Progenitor cell of endocrine pancreas (in vitro differentiated cells): Measurements from ENCODE around the gene DES. TPM values are rescaled to one million over a fixed set of nuclear protein-coding genes. Genes with fewer than 3 reads are reported as not detected.

Source experiments
- DNase-seq: peaks from one replicate; pipeline ENCODE4 v3.0.0; 2021; ENCODE audit warnings: low spot score; ENCODE audit not compliant: unreplicated experiment
- H3K27ac Mint-ChIP-seq: 2 replicates; pipeline ENCODE4 v1.8.0; 2021; ENCODE audit warnings: mild to moderate bottlenecking, moderate library complexity, mixed read lengths
- H3K27me3 Mint-ChIP-seq: 2 replicates; pipeline ENCODE4 v1.8.0; 2021; ENCODE audit warnings: mixed read lengths
- H3K36me3 Mint-ChIP-seq: 2 replicates; pipeline ENCODE4 v1.8.0; 2022; ENCODE audit warnings: mixed read lengths; ENCODE audit not compliant: insufficient read depth
- H3K4me1 Mint-ChIP-seq: 2 replicates; pipeline ENCODE4 v1.8.0; 2021; ENCODE audit warnings: low read depth, mixed read lengths
- H3K4me3 Mint-ChIP-seq: 2 replicates; pipeline ENCODE4 v1.8.0; 2021; ENCODE audit warnings: low read depth, mild to moderate bottlenecking, moderate library complexity, mixed read lengths
- H3K9me3 Mint-ChIP-seq: 2 replicates; pipeline ENCODE4 v1.8.0; 2021; ENCODE audit warnings: low read depth, mixed read lengths
- CTCF ChIP-seq: fragments of 200-600 bp; sonication (generic); IDR thresholded peaks from one replicate; pipeline ENCODE4 v1.5.0; 2021; ENCODE audit warnings: antibody characterized with exemption, mild to moderate bottlenecking; ENCODE audit not compliant: unreplicated experiment
- total RNA-seq: library from RNA; stranded (reverse); gene quantifications from 2 replicates; pipeline ENCODE4 v1.2.1, GENCODE V29; 2021

DES gene
- total RNA-seq, 1 donor from 2014 or later, result not detected

- no peak for DNase-seq
- no peaks in the 10 kb centered on the region for H3K36me3 Mint-ChIP-seq
- no peaks in the 10 kb centered on the region for H3K9me3 Mint-ChIP-seq
- H3K4me1 Mint-ChIP-seq, result peaks cover 11% of the 10 kb centered on the region
- peaks cover 16% of the 10 kb centered on the region for H3K27me3 Mint-ChIP-seq
- no peak for TF ChIP-seq CTCF
- no peak overlapping the region for H3K27ac Mint-ChIP-seq
- no peak overlapping the region for H3K4me3 Mint-ChIP-seq
Observed at GRCh38 chr2:219473511-219473910, 55.3 kb downstream of the DES start.

GRCh38 chr2:219474285-219475060 is 56.3 kb downstream of the DES start:
- H3K36me3 Mint-ChIP-seq, result no peaks in the 10 kb centered on the region
- TF ChIP-seq CTCF, result no peak
- H3K27me3 Mint-ChIP-seq, result peaks cover 25% of the 10 kb centered on the region
- DNase-seq, result no peak
- no peak overlapping the region for H3K27ac Mint-ChIP-seq
- H3K4me1 Mint-ChIP-seq, result peaks cover 11% of the 10 kb centered on the region
- H3K9me3 Mint-ChIP-seq, result no peaks in the 10 kb centered on the region
- H3K4me3 Mint-ChIP-seq, result no peak overlapping the region

- H3K9me3 Mint-ChIP-seq, result no peaks in the 10 kb centered on the region
- H3K27me3 Mint-ChIP-seq, result peaks cover 31% of the 10 kb centered on the region
- H3K36me3 Mint-ChIP-seq, result no peaks in the 10 kb centered on the region
- peaks cover 11% of the 10 kb centered on the region for H3K4me1 Mint-ChIP-seq
- no peak for DNase-seq
- H3K4me3 Mint-ChIP-seq, result no peak overlapping the region
- peak overlapping the region; percentile 37 for H3K27ac Mint-ChIP-seq
- TF ChIP-seq CTCF, result no peak
Observed at GRCh38 chr2:219475278-219475677, 57.1 kb downstream of the DES start.

- no peaks in the 10 kb centered on the region for H3K9me3 Mint-ChIP-seq
- peaks cover 38% of the 10 kb centered on the region for H3K27me3 Mint-ChIP-seq
- TF ChIP-seq CTCF, result peak; percentile 89
- peaks cover 11% of the 10 kb centered on the region for H3K4me1 Mint-ChIP-seq
- peak overlapping the region; percentile 62 for H3K4me3 Mint-ChIP-seq
- H3K36me3 Mint-ChIP-seq, result no peaks in the 10 kb centered on the region
- peak overlapping the region; percentile 37 for H3K27ac Mint-ChIP-seq
- peak; percentile 77 for DNase-seq
Observed at GRCh38 chr2:219475697-219476651, 57.8 kb downstream of the DES start.

Other genes with a start within 250 kb of the DES start
- 1.7 and 2.8 TPM in 2 replicates for gene SLC23A3, start 248.3 kb upstream of the DES start, total RNA-seq
- gene CNPPD1, start 241.5 kb upstream of the DES start, total RNA-seq, result 38.9 and 40.8 TPM in 2 replicates
- 77.0 and 77.4 TPM in 2 replicates for gene RETREG2, start 240.1 kb upstream of the DES start, total RNA-seq
- gene ZFAND2B, start 211.6 kb upstream of the DES start, total RNA-seq, result 29.3 and 29.6 TPM in 2 replicates
- 26.7 and 29.9 TPM in 2 replicates for gene ABCB6, start 199.4 kb upstream of the DES start, total RNA-seq
- gene ATG9A, start 188.7 kb upstream of the DES start, total RNA-seq, result 40.6 and 43.6 TPM in 2 replicates
- 64.3 and 66.7 TPM in 2 replicates for gene ANKZF1, start 188.6 kb upstream of the DES start, total RNA-seq
- gene GLB1L, start 172.9 kb upstream of the DES start, total RNA-seq, result 11.8 and 13.5 TPM in 2 replicates
- 23.2 and 24.1 TPM in 2 replicates for gene STK16, start 172.9 kb upstream of the DES start, total RNA-seq
- not detected in 2 replicates for gene TUBA4B, start 165.1 kb upstream of the DES start, total RNA-seq
- gene TUBA4A, start 164.5 kb upstream of the DES start, total RNA-seq, result 8.3 and 9.1 TPM in 2 replicates
- 66.2 and 69.5 TPM in 2 replicates for gene DNAJB2, start 139.0 kb upstream of the DES start, total RNA-seq
- gene PTPRN, start 109.0 kb upstream of the DES start, total RNA-seq, result 30.2 and 30.5 TPM in 2 replicates
- not detected in 2 replicates for gene RESP18, start 85.6 kb upstream of the DES start, total RNA-seq
- gene DNPEP, start 30.5 kb upstream of the DES start, total RNA-seq, result 36.0 and 47.0 TPM in 2 replicates
- 15.1 and 15.5 TPM in 2 replicates for gene SPEG, start 16.5 kb downstream of the DES start, total RNA-seq
- 35.8 and 37.4 TPM in 2 replicates for gene GMPPA, start 80.5 kb downstream of the DES start, total RNA-seq
- 3.4 and 5.1 TPM in 2 replicates for gene ASIC4, start 96.1 kb downstream of the DES start, total RNA-seq
- gene CHPF, start 125.4 kb downstream of the DES start, total RNA-seq, result 49.1 and 51.1 TPM in 2 replicates
- gene TMEM198, start 125.7 kb downstream of the DES start, total RNA-seq, result 8.2 and 9.7 TPM in 2 replicates
- gene OBSL1, start 153.2 kb downstream of the DES start, total RNA-seq, result 197 and 198 TPM in 2 replicates
- gene INHA, start 153.9 kb downstream of the DES start, total RNA-seq, result 1.5 and 1.7 TPM in 2 replicates
- gene STK11IP, start 179.5 kb downstream of the DES start, total RNA-seq, result 39.7 and 41.4 TPM in 2 replicates
- gene SLC4A3, start 209.3 kb downstream of the DES start, total RNA-seq, result 17.0 and 19.7 TPM in 2 replicates